Psoas muscle (tissue), 8 donors: ENCODE data around the gene LPAR1. TPM values are rescaled to one million over a fixed set of nuclear protein-coding genes. Genes with fewer than 3 reads are reported as not detected.

Experiments
- ATAC-seq, 4 donors: fragments of 200-7000 bp; cut with Tn5 transposase; one replicate each; pipeline ENCODE4 v1.9.1; 2020; ENCODE audit warnings: moderate library complexity in 3 of 4, mild to moderate bottlenecking in 2 of 4
- DNase-seq, 2 donors: peaks; one replicate each; pipeline ENCODE4 v3.0.0-alpha.2; 2020
- H3K27ac ChIP-seq: fragments of 200-600 bp; one replicate; pipeline ENCODE4 v1.8.0; 2022
- H3K27me3 ChIP-seq, 3 donors: fragments of 200-600 bp in 1 of 3; one replicate each; pipeline versions ENCODE4 v1.6.1 to v1.8.0; 2013 to 2022; ENCODE audit warnings: low read length in 2 of 3, mild to moderate bottlenecking in 2 of 3, moderate library complexity in 1 of 3; ENCODE audit not compliant: insufficient read depth in 3 of 3
- H3K36me3 ChIP-seq, 2 donors: fragments of 200-600 bp in 1 of 2; one replicate each; pipeline versions ENCODE4 v1.6.1 to v1.8.0; 2013 to 2022; ENCODE audit warnings: low read depth in 1 of 2, mild to moderate bottlenecking in 1 of 2, moderate library complexity in 1 of 2; ENCODE audit not compliant: insufficient read depth in 1 of 2
- H3K4me1 ChIP-seq: fragments of 200-600 bp; one replicate; pipeline ENCODE4 v1.8.0; 2022
- H3K4me3 ChIP-seq: fragments of 200-600 bp; one replicate; pipeline ENCODE4 v1.8.0; 2022; ENCODE audit warnings: mild to moderate bottlenecking
- H3K9me3 ChIP-seq: fragments of 200-600 bp; one replicate; pipeline ENCODE4 v1.8.0; 2022
- WGBS, 3 donors: extraction: QIAGEN DNeasy Blood & Tissue Kit; methylation state at CpG; one replicate each; pipeline versions ENCODE4 v1.1.6 to v1.1.7; 2013; 5-methylcytosine and 5-hydroxymethylcytosine counted together
- intact Hi-C, 2 donors: fragments of 100-400 bp; cut with DNase I; formaldehyde crosslinking; loops; one replicate each; pipeline versions ENCODE4 v1.11.0 to v1.14.2; 2022
- polyA plus RNA-seq, 3 donors: library from polyadenylated mRNA; stranded (reverse); fragments of 200-250 nt; gene quantifications; one replicate each; pipeline ENCODE4 v1.2.3, GENCODE V29; 2013
- total RNA-seq, 4 donors: library from RNA; stranded (reverse); fragmentation: NEBNext Ultra II Directional in 2 of 4; extraction: Animal tissue kit (Norgen Biotek cat#: 25700) in 2 of 4; gene quantifications; one replicate each; pipeline versions ENCODE4 v1.2.1 to v1.2.4, GENCODE V29; 2021 to 2023
- TF ChIP-seq, protein P1 (sequence below): fragments of 200-600 bp; IDR thresholded peaks from one replicate; pipeline ENCODE4 v1.8.0; 2022; ENCODE audit warnings: antibody characterized with exemption
- donor health status: healthy with polysubstance abuse.
- donor health status: DM: no; HTN: no; CAD: no; lungs with moderate emphysema.
- donor health status: Bipolar disorder and iron deficiency.
- donor health status: healthy.
- donor health status: DM: yes; HTN: yes; CAD: no.
- donor health status: DM: no; HTN: no; CAD: no.
- donor health status: DM: no; HTN: no; CAD: no.
- donor health status: DM: yes; HTN: yes; CAD: no.

LPAR1 gene
- total and polyA plus RNA-seq, 7 donors = 2.5 to 7.7 (median 4.7) TPM

DNA sequence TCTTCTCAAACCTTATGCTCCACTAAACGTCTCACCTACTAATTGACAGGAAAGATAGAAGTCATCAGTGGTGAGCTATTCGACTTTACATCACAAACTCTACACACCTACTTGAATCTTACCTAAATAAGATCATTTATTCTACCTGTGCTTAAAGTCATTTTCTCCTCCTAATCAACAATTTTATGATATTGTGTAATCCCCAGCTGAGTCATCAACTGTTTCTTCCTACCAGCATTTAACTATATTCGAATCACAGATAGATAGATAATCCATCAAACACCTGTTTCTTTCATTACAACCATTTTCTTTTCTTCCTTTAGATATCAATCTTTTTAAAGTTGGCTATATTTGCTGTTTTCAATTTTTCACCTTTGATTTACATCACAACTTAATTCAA, 181.5 kb downstream of the LPAR1 start:
- no peaks in the 10 kb centered on the region for H3K4me1 ChIP-seq
- H3K36me3 ChIP-seq = no peaks in the 10 kb centered on the region
- TF ChIP-seq, protein P1, sequence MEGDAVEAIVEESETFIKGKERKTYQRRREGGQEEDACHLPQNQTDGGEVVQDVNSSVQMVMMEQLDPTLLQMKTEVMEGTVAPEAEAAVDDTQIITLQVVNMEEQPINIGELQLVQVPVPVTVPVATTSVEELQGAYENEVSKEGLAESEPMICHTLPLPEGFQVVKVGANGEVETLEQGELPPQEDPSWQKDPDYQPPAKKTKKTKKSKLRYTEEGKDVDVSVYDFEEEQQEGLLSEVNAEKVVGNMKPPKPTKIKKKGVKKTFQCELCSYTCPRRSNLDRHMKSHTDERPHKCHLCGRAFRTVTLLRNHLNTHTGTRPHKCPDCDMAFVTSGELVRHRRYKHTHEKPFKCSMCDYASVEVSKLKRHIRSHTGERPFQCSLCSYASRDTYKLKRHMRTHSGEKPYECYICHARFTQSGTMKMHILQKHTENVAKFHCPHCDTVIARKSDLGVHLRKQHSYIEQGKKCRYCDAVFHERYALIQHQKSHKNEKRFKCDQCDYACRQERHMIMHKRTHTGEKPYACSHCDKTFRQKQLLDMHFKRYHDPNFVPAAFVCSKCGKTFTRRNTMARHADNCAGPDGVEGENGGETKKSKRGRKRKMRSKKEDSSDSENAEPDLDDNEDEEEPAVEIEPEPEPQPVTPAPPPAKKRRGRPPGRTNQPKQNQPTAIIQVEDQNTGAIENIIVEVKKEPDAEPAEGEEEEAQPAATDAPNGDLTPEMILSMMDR = no peak
- no peak for DNase-seq
- no peaks in the 10 kb centered on the region for H3K27me3 ChIP-seq
- H3K4me3 ChIP-seq = no peak overlapping the region
- no peak overlapping the region for H3K27ac ChIP-seq
- intact Hi-C loops = no loop called here
- no peak for ATAC-seq
- WGBS, 3 donors = 78 to 80% (median 78%) methylated on average over 3 of the region's 3 CpGs
- H3K9me3 ChIP-seq = peaks cover 11% of the 10 kb centered on the region

DNA sequence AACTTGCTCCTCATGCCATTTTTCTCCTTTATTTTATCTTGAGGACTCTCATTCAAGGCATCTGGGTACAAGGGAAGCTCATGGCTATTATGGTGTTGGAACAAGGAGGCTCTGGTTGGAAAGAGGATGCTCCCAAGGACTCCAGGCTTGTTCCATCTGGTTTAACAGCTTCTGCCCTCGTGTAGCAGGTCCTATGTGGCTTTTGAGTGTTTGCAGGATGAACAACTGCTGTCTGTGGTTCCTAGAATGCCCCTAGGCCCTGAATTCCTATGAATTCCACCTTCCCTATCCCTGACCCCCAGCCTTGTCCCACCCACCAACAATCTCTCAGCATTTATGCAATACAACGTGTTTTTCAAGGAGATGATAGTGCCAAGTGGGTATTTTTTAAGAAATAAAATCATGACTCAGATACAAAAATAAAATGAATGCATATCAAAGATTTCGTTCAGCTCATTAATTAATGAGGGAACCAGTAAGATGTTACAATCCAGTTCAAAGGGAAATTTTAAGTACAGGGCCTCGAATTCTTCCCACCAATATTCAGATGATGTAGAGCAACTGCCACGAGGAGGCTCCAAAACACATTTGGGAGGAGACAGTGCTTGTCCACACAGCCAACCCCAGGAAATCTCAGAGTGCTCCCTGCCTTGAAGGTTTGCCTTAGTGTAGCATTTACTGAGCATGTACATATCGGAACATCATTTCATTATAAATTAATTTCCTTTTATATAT, 187.7 kb downstream of the LPAR1 start:
- Histone ChIP-seq H3K36me3 (no peaks in the 10 kb centered on the region), H3K9me3 (peaks cover 5% of the 10 kb centered on the region), H3K4me3 (no peak overlapping the region), H3K27me3 (no peaks in the 10 kb centered on the region), H3K27ac (no peak overlapping the region), H3K4me1 (no peaks in the 10 kb centered on the region)
- ATAC-seq = no peak
- WGBS, 3 donors = 77 to 79% (median 78%) methylated on average over 6 of the region's 6 CpGs
- intact Hi-C loops = no loop called here
- no peak for DNase-seq
- TF ChIP-seq, protein P1 = no peak

DNA sequence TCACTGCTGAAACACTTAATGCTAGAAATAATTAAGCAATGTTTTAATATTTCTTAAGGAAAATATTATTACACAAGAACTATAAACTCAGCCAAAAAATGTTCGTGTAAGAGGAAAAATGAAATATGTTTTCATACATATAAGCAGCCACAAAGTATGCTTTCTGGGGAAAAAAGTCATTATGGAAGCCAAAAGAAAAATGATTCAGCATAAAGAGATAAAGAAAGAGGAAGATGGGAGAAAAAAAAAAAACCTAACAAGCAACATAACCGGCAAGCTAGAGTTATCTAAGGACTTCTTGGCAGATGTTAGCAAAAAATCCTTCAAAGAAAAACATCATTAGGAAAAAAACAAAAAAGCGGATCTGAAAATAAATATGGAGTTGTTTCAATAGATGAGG, 190.6 kb downstream of the LPAR1 start:
- Histone ChIP-seq H3K4me1 (no peaks in the 10 kb centered on the region), H3K4me3 (no peak overlapping the region), H3K27me3 (no peaks in the 10 kb centered on the region), H3K27ac (no peak overlapping the region), H3K36me3 (no peaks in the 10 kb centered on the region), H3K9me3 (no peaks in the 10 kb centered on the region)
- WGBS, 3 donors = 14 to 21% (median 17%) methylated on average over 3 of the region's 3 CpGs
- intact Hi-C loops = no loop called here
- TF ChIP-seq, protein P1 = no peak
- no peak for DNase-seq
- no peak for ATAC-seq

DNA sequence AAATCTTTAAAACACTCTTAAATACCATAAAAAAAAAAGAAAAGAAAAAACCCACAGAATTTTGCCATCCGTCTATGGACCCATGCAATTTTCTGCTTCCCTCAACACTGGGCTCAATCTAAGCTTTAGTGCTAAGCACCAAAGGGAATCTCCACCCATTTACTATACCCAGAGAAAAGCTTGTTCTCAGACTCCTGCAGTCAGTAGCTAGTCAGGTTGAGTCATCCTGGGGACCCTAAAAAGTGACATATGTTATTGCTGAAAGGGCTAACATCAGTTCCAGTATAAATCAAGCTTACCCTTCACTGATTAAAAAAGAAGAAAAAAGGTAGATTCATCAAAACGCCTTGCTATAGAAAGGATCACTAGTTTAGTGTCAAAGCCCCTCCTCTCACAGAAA, 192.1 kb downstream of the LPAR1 start:
- no peaks in the 10 kb centered on the region for H3K36me3 ChIP-seq
- no peaks in the 10 kb centered on the region for H3K27me3 ChIP-seq
- H3K4me1 ChIP-seq = no peaks in the 10 kb centered on the region
- intact Hi-C loops = no loop called here
- 90 to 99% (median 93%) methylated on average over 2 of the region's 2 CpGs for WGBS, 3 donors
- H3K27ac ChIP-seq = no peak overlapping the region
- no peak overlapping the region for H3K4me3 ChIP-seq
- DNase-seq (no peak), ATAC-seq (no peak)
- no peaks in the 10 kb centered on the region for H3K9me3 ChIP-seq
- TF ChIP-seq, protein P1 = no peak

DNA sequence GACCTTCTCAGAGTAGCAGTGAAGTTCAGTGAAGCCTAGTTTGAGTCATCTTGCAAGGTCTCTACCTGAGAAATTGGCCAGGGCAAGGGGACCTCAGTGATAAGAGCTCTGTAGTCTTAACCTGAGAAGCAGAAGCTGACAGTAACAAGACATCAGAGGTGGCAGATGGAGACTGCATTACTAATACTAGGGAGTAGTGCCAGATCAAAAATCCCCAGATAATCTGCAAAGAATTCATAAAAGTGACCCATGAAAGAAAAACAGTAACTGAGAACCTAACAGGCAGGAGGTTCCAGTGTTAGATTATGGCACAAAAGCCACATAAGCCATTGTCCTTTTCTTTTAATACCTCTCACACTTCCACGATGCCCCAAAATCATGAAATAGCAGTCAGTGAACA, 194.1 kb downstream of the LPAR1 start:
- Histone ChIP-seq H3K9me3 (no peaks in the 10 kb centered on the region), H3K4me1 (no peaks in the 10 kb centered on the region), H3K36me3 (no peaks in the 10 kb centered on the region), H3K27ac (no peak overlapping the region), H3K27me3 (no peaks in the 10 kb centered on the region), H3K4me3 (no peak overlapping the region)
- DNase-seq (no peak), ATAC-seq (no peak)
- 28 to 46% (median 40%) methylated on average over 1 of the region's 1 CpG for WGBS, 3 donors
- TF ChIP-seq, protein P1 = no peak
- intact Hi-C loops = no loop called here
